ENCODE results near the gene FAS. TPM values are rescaled to one million over a fixed set of nuclear protein-coding genes. Genes with fewer than 3 reads are reported as not detected.

FAS gene
- total and polyA plus RNA-seq, 9 of the 15 experiments (the other 6 are each of a cell fraction or from before 2014, with no cell fraction given): 0.08 to 0.62 (median 0.37) TPM

GRCh38 chr10:89047397-89047796, 56.8 kb downstream of the FAS start:
- no TSS peak for BruUV-seq (replicated peaks)
- FAIRE-seq (no peak), ATAC-seq (no peak), DNase-seq (ENCODE audit: extremely low read depth in 1 of 4, low spot score in 3 of 4) (no peak)
- no peaks in the 10 kb centered on the region for H4K20me1 ChIP-seq (replicated peaks; ENCODE audit: control insufficient read depth, insufficient read depth, low read length)
- in situ Hi-C loops (cut with MboI): no loop called here
- POLR2A ChIA-PET: no interaction called here
- no peaks in the 10 kb centered on the region for H3K36me3 ChIP-seq (ENCODE audit: control insufficient read depth, insufficient read depth, low read length)
- no peak overlapping the region for H3K9ac ChIP-seq (ENCODE audit: insufficient read depth in 1 of 2, low read depth in 2 of 2, low read length in 2 of 2)
- 8% methylated on average over 2 of the region's 2 CpGs for WGBS (ENCODE audit: insufficient coverage, low coverage, missing lambda C conversion rate)
- intact Hi-C loops (cut with micrococcal nuclease): no loop called here
- no peaks in the 10 kb centered on the region for H3K27me3 ChIP-seq (ENCODE audit: control insufficient read depth in 2 of 2, insufficient read depth in 2 of 2, low read length in 2 of 2)
- H3K4me1 ChIP-seq (replicated peaks in 1 of 2; ENCODE audit: control insufficient read depth in 2 of 2, insufficient read depth in 2 of 2, low read length in 2 of 2): no peaks in the 10 kb centered on the region
- H2AFZ ChIP-seq (ENCODE audit: low read depth, low read length): no peak overlapping the region
- no peaks in the 10 kb centered on the region for H3K9me1 ChIP-seq (ENCODE audit: control insufficient read depth, insufficient read depth, low read length)
- H3K4me2 ChIP-seq (ENCODE audit: insufficient read depth, low read length): no peak overlapping the region
- CTCF ChIA-PET (ENCODE audit: low intra/inter-chr PET ratio): no interaction called here
- H3K27ac ChIP-seq (ENCODE audit: extremely low read depth, low read depth, low read length): no peak overlapping the region
- TF ChIP-seq ZNF3 (CRISPR knock-in tag; IDR thresholded peaks at IDR 0.05) (no peak), MITF (IDR thresholded peaks at IDR 0.05) (no peak), ZNF511 (CRISPR knock-in tag; IDR thresholded peaks at IDR 0.05) (no peak), ZNF639 (CRISPR knock-in tag; conservative IDR thresholded peaks at IDR 0.05 in 1 of 2, IDR thresholded peaks at IDR 0.05 in 1 of 2) (no peak), ZNF785 (CRISPR knock-in tag; IDR thresholded peaks at IDR 0.05) (no peak), ZBTB17 (CRISPR knock-in tag; IDR thresholded peaks at IDR 0.05) (no peak), ATF3 (IDR thresholded peaks at IDR 0.05) (no peak), ATF3 (CRISPR knock-in tag; conservative IDR thresholded peaks at IDR 0.05) (no peak), CEBPB (tag; IDR thresholded peaks at IDR 0.05) (0 out of 2 replicates have a peak, but pooled peaks have one; percentile 18)
- H3K9me3 ChIP-seq (replicated peaks; ENCODE audit: control insufficient read depth, insufficient read depth, low read depth, low read length): no peaks in the 10 kb centered on the region
- H3K79me2 ChIP-seq (ENCODE audit: control insufficient read depth, insufficient read depth, low read length): no peaks in the 10 kb centered on the region
- H3K4me3 ChIP-seq: no peak overlapping the region

All from K562 (cell line).